Natural killer cell (primary cell): Measurements from ENCODE around the gene PIK3CB. TPM values are rescaled to one million over a fixed set of nuclear protein-coding genes. Genes with fewer than 3 reads are reported as not detected.

Experiments
- ATAC-seq, 3 donors: fragments of 150-1000 bp in 2 of 3; fragments of 200-7000 bp in 1 of 3; cut with Tn5 transposase; 1 replicate in 1 of 3; 2 replicates in 2 of 3; pipeline ENCODE4 v1.10.0; 2021; ENCODE audit warnings: mild to moderate bottlenecking in 2 of 3, moderate library complexity in 2 of 3
- DNase-seq, 2 donors: peaks; one replicate each; pipeline versions ENCODE4 v3.0.0 to v3.0.0-alpha.2; 2013 to 2021; ENCODE audit warnings: mixed read lengths in 1 of 2
- H3K27ac ChIP-seq: one replicate; pipeline ENCODE4 v1.5.1; 2013; ENCODE audit warnings: mild to moderate bottlenecking, low read length
- H3K27me3 ChIP-seq: one replicate; pipeline ENCODE4 v1.6.1; 2013; ENCODE audit warnings: low read length; ENCODE audit not compliant: control insufficient read depth, insufficient read depth
- H3K36me3 ChIP-seq: one replicate; pipeline ENCODE4 v1.6.1; 2013; ENCODE audit warnings: low read length; ENCODE audit not compliant: control insufficient read depth, insufficient read depth
- H3K4me1 ChIP-seq: one replicate; pipeline ENCODE4 v1.6.1; 2013; ENCODE audit warnings: low read length; ENCODE audit not compliant: control insufficient read depth, insufficient read depth
- H3K4me3 ChIP-seq: one replicate; pipeline ENCODE4 v1.5.1; 2013; ENCODE audit warnings: low read length
- H3K9me3 ChIP-seq: one replicate; pipeline ENCODE4 v1.6.1; 2013; ENCODE audit warnings: low read length; ENCODE audit not compliant: control insufficient read depth, insufficient read depth
- H3K27ac Mint-ChIP-seq, 2 donors: one replicate each; pipeline ENCODE4 v1.8.0; 2022; ENCODE audit warnings: mild to moderate bottlenecking in 2 of 2, mixed read lengths in 2 of 2, moderate library complexity in 1 of 2
- H3K27me3 Mint-ChIP-seq, 2 donors: one replicate each; pipeline ENCODE4 v1.8.0; 2022; ENCODE audit warnings: low read depth in 2 of 2, mixed read lengths in 2 of 2
- H3K36me3 Mint-ChIP-seq: one replicate; pipeline ENCODE4 v1.8.0; 2022; ENCODE audit warnings: mixed read lengths
- H3K4me1 Mint-ChIP-seq, 2 donors: one replicate each; pipeline ENCODE4 v1.8.0; 2022; ENCODE audit warnings: mixed read lengths in 2 of 2
- H3K4me3 Mint-ChIP-seq: one replicate; pipeline ENCODE4 v1.8.0; 2022; ENCODE audit warnings: mild to moderate bottlenecking, moderate library complexity, mixed read lengths
- H3K9me3 Mint-ChIP-seq, 2 donors: one replicate each; pipeline ENCODE4 v1.8.0; 2022; ENCODE audit warnings: mixed read lengths in 2 of 2
- WGBS: methylation state at CpG from one replicate; pipeline ENCODE4 v1.1.7; 2013; ENCODE audit warnings: missing lambda C conversion rate; ENCODE audit not compliant: insufficient coverage; 5-methylcytosine and 5-hydroxymethylcytosine counted together
- intact Hi-C: fragments of 100-400 bp; cut with micrococcal nuclease; formaldehyde crosslinking; loops from one replicate; pipeline ENCODE4 v1.14.2; 2022
- total RNA-seq, 4 donors: library from RNA; stranded (reverse); fragments of 120-200 nt in 1 of 4; gene quantifications; one replicate each; pipeline versions ENCODE4 v1.2.3 to v1.2.4, GENCODE V29; 2013 to 2022
- TF ChIP-seq, protein P1 (sequence below): fragments of 200-600 bp; IDR thresholded peaks from one replicate; pipeline ENCODE4 v1.8.0; 2022; ENCODE audit warnings: antibody characterized with exemption

PIK3CB gene
- total RNA-seq, 3 donors from 2014 or later (not counting 1 experiment from before 2014, with no cell fraction given) = 13.2 to 20.2 (median 18.0) TPM

DNA sequence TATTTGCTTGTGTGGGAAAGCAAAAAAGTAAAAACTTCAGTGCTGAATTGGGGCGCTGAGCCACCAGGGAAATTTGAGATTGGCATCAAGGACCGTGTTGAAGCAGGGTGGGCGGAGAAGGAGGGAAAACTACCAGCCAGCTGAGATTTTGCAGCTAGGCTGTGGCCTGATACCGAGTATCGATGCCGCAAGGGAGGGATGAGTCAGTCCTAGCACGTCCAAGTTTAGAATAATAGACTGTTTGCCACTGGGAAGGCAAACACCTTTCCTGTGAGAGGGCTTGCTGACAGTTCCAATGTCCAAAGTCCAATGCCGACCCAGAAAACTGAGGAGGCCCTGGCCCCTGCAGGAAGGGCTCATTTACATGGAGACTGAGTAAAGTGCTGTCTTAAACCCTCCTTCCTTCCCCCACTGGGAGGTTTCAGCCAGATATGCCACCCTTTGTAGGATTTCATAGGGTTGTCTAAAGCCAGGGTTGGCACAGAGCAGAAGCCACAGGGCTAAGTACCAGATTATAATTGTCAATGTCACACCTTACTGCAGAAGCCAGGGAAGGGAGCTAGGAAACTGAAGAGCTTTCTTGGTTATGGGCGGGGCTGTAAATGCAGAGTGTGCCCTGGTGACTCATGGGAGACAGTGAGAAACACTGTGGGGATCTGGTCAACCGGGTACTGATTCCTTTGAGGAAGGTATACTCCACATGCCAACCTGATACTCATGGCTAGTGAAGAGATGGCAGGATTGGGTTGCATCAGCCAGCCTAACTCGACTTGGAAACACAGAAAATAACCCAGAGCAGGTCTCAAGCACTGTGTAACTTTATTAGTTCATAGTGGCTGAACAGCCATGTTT lies 28.4 kb upstream of the PIK3CB start:
- Histone ChIP-seq H3K4me1 (peaks cover 6% of the 10 kb centered on the region), H3K9me3 (no peaks in the 10 kb centered on the region), H3K27ac (no peak overlapping the region), H3K4me3 (no peak overlapping the region), H3K36me3 (no peaks in the 10 kb centered on the region), H3K27me3 (no peaks in the 10 kb centered on the region)
- 82% methylated on average over 11 of the region's 11 CpGs for WGBS
- DNase-seq (no peak), ATAC-seq (no peak)
- Mint-ChIP-seq H3K27ac (peak overlapping the region in 1 of 2 donors; percentile 12), H3K4me1 (peaks cover 0 to 4% of the 10 kb centered on the region in 2 donors), H3K36me3 (no peaks in the 10 kb centered on the region), H3K4me3 (no peak overlapping the region), H3K27me3 (peaks cover 0 to 3% of the 10 kb centered on the region in 2 donors), H3K9me3 (no peaks in the 10 kb centered on the region)
- TF ChIP-seq, protein P1, sequence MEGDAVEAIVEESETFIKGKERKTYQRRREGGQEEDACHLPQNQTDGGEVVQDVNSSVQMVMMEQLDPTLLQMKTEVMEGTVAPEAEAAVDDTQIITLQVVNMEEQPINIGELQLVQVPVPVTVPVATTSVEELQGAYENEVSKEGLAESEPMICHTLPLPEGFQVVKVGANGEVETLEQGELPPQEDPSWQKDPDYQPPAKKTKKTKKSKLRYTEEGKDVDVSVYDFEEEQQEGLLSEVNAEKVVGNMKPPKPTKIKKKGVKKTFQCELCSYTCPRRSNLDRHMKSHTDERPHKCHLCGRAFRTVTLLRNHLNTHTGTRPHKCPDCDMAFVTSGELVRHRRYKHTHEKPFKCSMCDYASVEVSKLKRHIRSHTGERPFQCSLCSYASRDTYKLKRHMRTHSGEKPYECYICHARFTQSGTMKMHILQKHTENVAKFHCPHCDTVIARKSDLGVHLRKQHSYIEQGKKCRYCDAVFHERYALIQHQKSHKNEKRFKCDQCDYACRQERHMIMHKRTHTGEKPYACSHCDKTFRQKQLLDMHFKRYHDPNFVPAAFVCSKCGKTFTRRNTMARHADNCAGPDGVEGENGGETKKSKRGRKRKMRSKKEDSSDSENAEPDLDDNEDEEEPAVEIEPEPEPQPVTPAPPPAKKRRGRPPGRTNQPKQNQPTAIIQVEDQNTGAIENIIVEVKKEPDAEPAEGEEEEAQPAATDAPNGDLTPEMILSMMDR = no peak
- intact Hi-C loops = no loop called here

DNA sequence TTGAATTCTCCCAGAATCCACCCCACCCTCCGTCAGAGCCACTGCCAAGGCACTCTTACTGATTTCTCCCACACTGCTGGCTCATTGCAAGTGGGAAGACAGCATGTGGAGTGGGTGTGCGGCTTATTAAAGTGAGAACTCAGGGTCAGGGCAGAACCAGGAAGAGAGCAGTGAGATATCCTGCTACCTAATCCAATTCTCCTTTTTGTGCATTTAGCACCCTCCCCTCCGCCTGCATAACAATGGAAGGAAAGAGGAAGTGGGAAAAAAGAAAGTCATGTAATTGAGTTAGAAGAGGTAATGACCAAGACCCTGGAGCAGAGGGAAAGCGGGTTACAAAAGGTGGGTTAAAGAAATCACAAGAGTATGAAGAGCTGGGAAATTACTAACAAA lies 27.8 kb upstream of the PIK3CB start:
- peak overlapping the region in 1 of 2 donors; percentile 12 for H3K27ac Mint-ChIP-seq
- no peaks in the 10 kb centered on the region for H3K36me3 Mint-ChIP-seq
- DNase-seq (no peak), ATAC-seq (no peak)
- H3K36me3 ChIP-seq = no peaks in the 10 kb centered on the region
- peaks cover 3% of the 10 kb centered on the region in 2 donors for H3K27me3 Mint-ChIP-seq
- H3K4me1 ChIP-seq = peaks cover 6% of the 10 kb centered on the region
- H3K27ac ChIP-seq = no peak overlapping the region
- H3K9me3 Mint-ChIP-seq = no peaks in the 10 kb centered on the region
- 83% methylated on average over 2 of the region's 4 CpGs for WGBS
- no peaks in the 10 kb centered on the region for H3K9me3 ChIP-seq
- intact Hi-C loops = no loop called here
- H3K4me3 Mint-ChIP-seq = no peak overlapping the region
- no peak overlapping the region for H3K4me3 ChIP-seq
- H3K27me3 ChIP-seq = no peaks in the 10 kb centered on the region
- TF ChIP-seq, protein P1 = no peak
- peaks cover 0 to 4% of the 10 kb centered on the region in 2 donors for H3K4me1 Mint-ChIP-seq

DNA sequence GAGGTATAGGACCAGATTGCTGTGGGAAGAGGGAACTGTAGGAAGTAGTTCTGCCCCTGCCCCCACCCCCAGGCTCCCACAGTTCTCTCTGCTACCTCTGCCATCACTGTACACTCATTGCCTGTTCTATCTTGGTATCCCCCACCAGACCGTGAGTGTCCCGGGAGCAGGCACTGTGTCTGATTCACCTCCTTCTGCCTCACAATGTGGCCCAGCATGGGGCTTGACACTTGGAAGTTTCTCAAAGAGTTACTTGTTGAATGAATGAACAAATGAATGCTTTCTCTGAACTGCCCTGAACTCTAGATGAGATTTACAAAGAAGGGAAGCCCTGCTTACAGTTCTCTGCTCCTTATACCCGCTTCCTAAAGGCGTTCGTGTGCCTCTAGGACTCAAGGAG lies 27.1 kb upstream of the PIK3CB start:
- H3K27me3 ChIP-seq = no peaks in the 10 kb centered on the region
- DNase-seq (no peak), ATAC-seq (no peak)
- H3K9me3 ChIP-seq = no peaks in the 10 kb centered on the region
- H3K9me3 Mint-ChIP-seq = no peaks in the 10 kb centered on the region
- H3K36me3 Mint-ChIP-seq = no peaks in the 10 kb centered on the region
- no peak overlapping the region for H3K27ac Mint-ChIP-seq
- peaks cover 3 to 7% of the 10 kb centered on the region in 2 donors for H3K27me3 Mint-ChIP-seq
- intact Hi-C loops = no loop called here
- H3K4me1 ChIP-seq = peaks cover 6% of the 10 kb centered on the region
- TF ChIP-seq, protein P1 = no peak
- H3K4me3 ChIP-seq = no peak overlapping the region
- peaks cover 0 to 4% of the 10 kb centered on the region in 2 donors for H3K4me1 Mint-ChIP-seq
- no peak overlapping the region for H3K27ac ChIP-seq
- no peak overlapping the region for H3K4me3 Mint-ChIP-seq
- 96% methylated on average over 4 of the region's 5 CpGs for WGBS
- H3K36me3 ChIP-seq = no peaks in the 10 kb centered on the region
